ENCODE data around the gene CHEK1.
"Not testable (repeated sequence)": the region's sequence is repeated elsewhere in the genome, so short reads cannot be mapped to it uniquely, and the experiment has no call there.

The CHEK1 gene

GRCh38 chr11:125624756-125625213, at the start of gene CHEK1:
TSS of gene CHEK1 (plus strand) at chr11:125625163. CDS start at chr11:125626769, 1,606 bp downstream.
- DNase-seq (ENCODE audit: low read depth, low spot score), result no peak

- not testable (repeated sequence) for DNase-seq (ENCODE audit: low read depth, low spot score)
Observed at GRCh38 chr11:125577181-125577580, 47.8 kb upstream of the CHEK1 start.

- DNase-seq (ENCODE audit: low read depth, low spot score), result no peak
Observed at GRCh38 chr11:125578783-125579182, 46.2 kb upstream of the CHEK1 start.

GRCh38 chr11:125579811-125580210, 45.2 kb upstream of the CHEK1 start:
- DNase-seq (ENCODE audit: low read depth, low spot score), result no peak

- DNase-seq (ENCODE audit: low read depth, low spot score), result no peak
Observed at GRCh38 chr11:125583496-125583895, 41.5 kb upstream of the CHEK1 start.

GRCh38 chr11:125585487-125585886, 39.5 kb upstream of the CHEK1 start:
- DNase-seq (ENCODE audit: low read depth, low spot score), result no peak

- DNase-seq (ENCODE audit: low read depth, low spot score), result no peak
Observed at GRCh38 chr11:125586623-125587022, 38.3 kb upstream of the CHEK1 start.

GRCh38 chr11:125587480-125587879, 37.5 kb upstream of the CHEK1 start:
- no peak for DNase-seq (ENCODE audit: low read depth, low spot score)

GRCh38 chr11:125588505-125588904, 36.5 kb upstream of the CHEK1 start:
- DNase-seq (ENCODE audit: low read depth, low spot score), result no peak

- DNase-seq (ENCODE audit: low read depth, low spot score), result no peak
Observed at GRCh38 chr11:125591649-125592304, 33.2 kb upstream of the CHEK1 start.

GRCh38 chr11:125592305-125593113, 32.5 kb upstream of the CHEK1 start, which contains the start of gene STT3A:
TSS of gene STT3A (plus strand) at chr11:125592852. CDS start at chr11:125595916, 3,064 bp downstream.
- DNase-seq (ENCODE audit: low read depth, low spot score), result peak; percentile 98

- DNase-seq (ENCODE audit: low read depth, low spot score), result peak; percentile 17
Observed at GRCh38 chr11:125593114-125593820, 31.7 kb upstream of the CHEK1 start.

- no peak for DNase-seq (ENCODE audit: low read depth, low spot score)
Observed at GRCh38 chr11:125594958-125595357, 30.0 kb upstream of the CHEK1 start.

- no peak for DNase-seq (ENCODE audit: low read depth, low spot score)
Observed at GRCh38 chr11:125600663-125601062, 24.3 kb upstream of the CHEK1 start.

GRCh38 chr11:125603207-125603606, 21.8 kb upstream of the CHEK1 start:
- DNase-seq (ENCODE audit: low read depth, low spot score), result no peak

GRCh38 chr11:125605417-125605816, 19.5 kb upstream of the CHEK1 start:
- no peak for DNase-seq (ENCODE audit: low read depth, low spot score)

- no peak for DNase-seq (ENCODE audit: low read depth, low spot score)
Observed at GRCh38 chr11:125609545-125609944, 15.4 kb upstream of the CHEK1 start.

- DNase-seq (ENCODE audit: low read depth, low spot score), result no peak
Observed at GRCh38 chr11:125618383-125618782, 6.6 kb upstream of the CHEK1 start.

- no peak for DNase-seq (ENCODE audit: low read depth, low spot score)
Observed at GRCh38 chr11:125621995-125622394, 3.0 kb upstream of the CHEK1 start.

- no peak for DNase-seq (ENCODE audit: low read depth, low spot score)
Observed at GRCh38 chr11:125623064-125623463, 1.9 kb upstream of the CHEK1 start.

- peak; percentile 17 for DNase-seq (ENCODE audit: low read depth, low spot score)
Observed at GRCh38 chr11:125625225-125625629, 264 bp downstream of the CHEK1 start.

- peak; percentile 65 for DNase-seq (ENCODE audit: low read depth, low spot score)
Observed at GRCh38 chr11:125625630-125626287, 796 bp downstream of the CHEK1 start.
